Measurements from ENCODE around the gene ZNF865. TPM values are rescaled to one million over a fixed set of nuclear protein-coding genes. Genes with fewer than 3 reads are reported as not detected.

The ZNF865 gene
- total and polyA plus RNA-seq, 2 donors (not counting 3 experiments of a cell fraction or from before 2014, with no cell fraction given), result 4.0 to 10.1 TPM

GRCh38 chr19:55660991-55661390 lies 55.5 kb downstream of the ZNF865 start:
- TF ChIP-seq GATA2 (IDR thresholded peaks at IDR 0.05; ENCODE audit: insufficient read depth, insufficient read length, low read depth, low read length), result no peak
- no peak for TF ChIP-seq MYC (IDR thresholded peaks at IDR 0.05; ENCODE audit: low read depth, low read length)
- TF ChIP-seq JUN (IDR thresholded peaks at IDR 0.05; ENCODE audit: borderline replicate concordance, insufficient read depth, insufficient read length, low read depth), result no peak
- intact Hi-C loops (cut with micrococcal nuclease) (no loop called here), dilution Hi-C loops (cut with MboI; ENCODE audit: extremely low pct_ligation_motif_present, low sequenced_read_pairs) (no loop called here)
- no peak for DNase-seq (ENCODE audit: low read depth, low spot score)
- Histone ChIP-seq H3K9me1 (replicated peaks; ENCODE audit: control insufficient read depth, extremely low read depth, insufficient read depth, low read length) (no peaks in the 10 kb centered on the region), H3K27ac (ENCODE audit: insufficient read depth, low read depth, low read length) (no peak overlapping the region), H3K36me3 (ENCODE audit: control insufficient read depth in 2 of 2, extremely low read depth in 1 of 2, insufficient read depth in 2 of 2, low read length in 2 of 2) (peaks cover 14 to 54% of the 10 kb centered on the region in 2 experiments), H3K4me3 (replicated peaks in 1 of 3; ENCODE audit: insufficient read depth in 1 of 3, low read depth in 1 of 3, low read length in 3 of 3) (no peak overlapping the region), H3K4me2 (ENCODE audit: insufficient read depth, low read length) (no peak overlapping the region), H3K27me3 (ENCODE audit: control insufficient read depth in 2 of 2, insufficient read depth in 2 of 2, low read length in 2 of 2) (no peaks in the 10 kb centered on the region), H2AFZ (ENCODE audit: low read depth, low read length) (no peak overlapping the region), H3K9me3 (replicated peaks; ENCODE audit: control insufficient read depth, insufficient read depth, low read length) (no peaks in the 10 kb centered on the region), H3K4me1 (ENCODE audit: control insufficient read depth, extremely low read depth, insufficient read depth, low read length) (peaks cover 25% of the 10 kb centered on the region), H4K20me1 (replicated peaks; ENCODE audit: control insufficient read depth, extremely low read depth, insufficient read depth, low read length) (peaks cover 12% of the 10 kb centered on the region), H3K9ac (replicated peaks; ENCODE audit: extremely low read depth, insufficient read depth, low read length) (no peak overlapping the region), H3K79me2 (ENCODE audit: control insufficient read depth, insufficient read depth, low read length) (peaks cover 93% of the 10 kb centered on the region)
- FAIRE-seq, result no peak
- ChIA-PET POLR2A (no interaction called here), CTCF (no interaction called here)
- no TSS peak for BruUV-seq (replicated peaks)

GRCh38 chr19:55661826-55662225 lies 56.4 kb downstream of the ZNF865 start:
- Histone ChIP-seq H3K4me3 (replicated peaks in 1 of 3; ENCODE audit: insufficient read depth in 1 of 3, low read depth in 1 of 3, low read length in 3 of 3) (no peak overlapping the region), H2AFZ (ENCODE audit: low read depth, low read length) (no peak overlapping the region), H3K27me3 (ENCODE audit: control insufficient read depth in 2 of 2, insufficient read depth in 2 of 2, low read length in 2 of 2) (no peaks in the 10 kb centered on the region), H3K4me2 (ENCODE audit: insufficient read depth, low read length) (no peak overlapping the region), H3K9ac (replicated peaks; ENCODE audit: extremely low read depth, insufficient read depth, low read length) (no peak overlapping the region), H3K79me2 (ENCODE audit: control insufficient read depth, insufficient read depth, low read length) (peaks cover 93% of the 10 kb centered on the region), H3K9me1 (replicated peaks; ENCODE audit: control insufficient read depth, extremely low read depth, insufficient read depth, low read length) (no peaks in the 10 kb centered on the region), H3K27ac (ENCODE audit: insufficient read depth, low read depth, low read length) (no peak overlapping the region), H3K4me1 (ENCODE audit: control insufficient read depth, extremely low read depth, insufficient read depth, low read length) (peaks cover 17% of the 10 kb centered on the region), H4K20me1 (replicated peaks; ENCODE audit: control insufficient read depth, extremely low read depth, insufficient read depth, low read length) (peaks cover 8% of the 10 kb centered on the region), H3K9me3 (replicated peaks; ENCODE audit: control insufficient read depth, insufficient read depth, low read length) (no peaks in the 10 kb centered on the region), H3K36me3 (ENCODE audit: control insufficient read depth in 2 of 2, extremely low read depth in 1 of 2, insufficient read depth in 2 of 2, low read length in 2 of 2) (peaks cover 14 to 62% of the 10 kb centered on the region in 2 experiments)
- intact Hi-C loops (cut with micrococcal nuclease), result no loop called here
- TF ChIP-seq GATA2 (IDR thresholded peaks at IDR 0.05; ENCODE audit: insufficient read depth, insufficient read length, low read depth, low read length) (no peak), EZH2 (IDR thresholded peaks at IDR 0.05; ENCODE audit: borderline replicate concordance, low read depth, low read length, severe bottlenecking) (no peak), CTCF (IDR thresholded peaks at IDR 0.05; ENCODE audit: extremely low read depth in 1 of 2, insufficient read depth in 1 of 2, low read depth in 1 of 2, low read length in 2 of 2) (no peak), MYC (IDR thresholded peaks at IDR 0.05; ENCODE audit: low read depth, low read length) (no peak), POLR2AphosphoS5 (IDR thresholded peaks at IDR 0.05; ENCODE audit: insufficient read depth, low read depth, low read length) (no peak), FOS (IDR thresholded peaks at IDR 0.05; ENCODE audit: borderline replicate concordance, insufficient read depth, low read length) (no peak), POLR2A (IDR thresholded peaks at IDR 0.05; ENCODE audit: low read depth, low read length) (no peak), JUN (IDR thresholded peaks at IDR 0.05; ENCODE audit: borderline replicate concordance, insufficient read depth, insufficient read length, low read depth) (no peak), MAX (IDR thresholded peaks at IDR 0.05; ENCODE audit: insufficient read depth, insufficient read length) (no peak)
- no peak for DNase-seq (ENCODE audit: low read depth, low spot score)
- dilution Hi-C loops (cut with MboI; ENCODE audit: extremely low pct_ligation_motif_present, low sequenced_read_pairs), result no loop called here
- no TSS peak for BruUV-seq (replicated peaks)
- POLR2A ChIA-PET, result no interaction called here
- no peak for FAIRE-seq
- CTCF ChIA-PET, result no interaction called here
